CD4-positive, alpha-beta T cell treated with Interleukin-15 for 4 hours (primary cell): ENCODE results near the gene PRKCQ.
"Not testable (repeated sequence)": the region's sequence is repeated elsewhere in the genome, so short reads cannot be mapped to it uniquely, and the experiment has no call there.

ENCODE experiments used
- DNase-seq: peaks from one replicate; pipeline ENCODE4 v3.0.0-alpha.2; 2020; ENCODE audit warnings: low spot score

Gene PRKCQ

GRCh38 chr10:6593241-6593671 lies 13.2 kb upstream of the PRKCQ start:
- peak; percentile 71 for DNase-seq

DNA sequence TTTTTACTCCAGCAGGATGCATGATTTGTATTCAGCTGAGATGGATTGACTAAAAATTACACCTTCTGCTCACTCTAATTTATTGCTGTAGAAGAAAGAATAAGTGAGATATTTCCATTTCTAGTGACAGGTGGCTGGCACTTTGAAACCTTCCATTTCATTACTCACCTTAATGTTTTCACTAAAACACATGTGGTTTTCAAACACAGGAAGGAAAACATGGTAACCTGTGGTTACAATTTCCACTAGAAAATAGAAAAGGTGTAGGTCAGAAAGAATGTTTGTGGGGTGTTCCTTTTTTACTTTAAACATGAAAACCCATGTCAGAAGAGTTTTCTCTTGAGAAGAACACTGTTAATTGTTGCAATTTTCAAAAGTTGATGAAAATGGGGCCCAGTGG lies 12.0 kb upstream of the PRKCQ start:
- DNase-seq: peak; percentile 77

- DNase-seq: no peak
Measured at GRCh38 chr10:6591668-6592067, 11.6 kb upstream of the PRKCQ start.

GRCh38 chr10:6590100-6590499 lies 10.0 kb upstream of the PRKCQ start:
- DNase-seq: no peak

DNA sequence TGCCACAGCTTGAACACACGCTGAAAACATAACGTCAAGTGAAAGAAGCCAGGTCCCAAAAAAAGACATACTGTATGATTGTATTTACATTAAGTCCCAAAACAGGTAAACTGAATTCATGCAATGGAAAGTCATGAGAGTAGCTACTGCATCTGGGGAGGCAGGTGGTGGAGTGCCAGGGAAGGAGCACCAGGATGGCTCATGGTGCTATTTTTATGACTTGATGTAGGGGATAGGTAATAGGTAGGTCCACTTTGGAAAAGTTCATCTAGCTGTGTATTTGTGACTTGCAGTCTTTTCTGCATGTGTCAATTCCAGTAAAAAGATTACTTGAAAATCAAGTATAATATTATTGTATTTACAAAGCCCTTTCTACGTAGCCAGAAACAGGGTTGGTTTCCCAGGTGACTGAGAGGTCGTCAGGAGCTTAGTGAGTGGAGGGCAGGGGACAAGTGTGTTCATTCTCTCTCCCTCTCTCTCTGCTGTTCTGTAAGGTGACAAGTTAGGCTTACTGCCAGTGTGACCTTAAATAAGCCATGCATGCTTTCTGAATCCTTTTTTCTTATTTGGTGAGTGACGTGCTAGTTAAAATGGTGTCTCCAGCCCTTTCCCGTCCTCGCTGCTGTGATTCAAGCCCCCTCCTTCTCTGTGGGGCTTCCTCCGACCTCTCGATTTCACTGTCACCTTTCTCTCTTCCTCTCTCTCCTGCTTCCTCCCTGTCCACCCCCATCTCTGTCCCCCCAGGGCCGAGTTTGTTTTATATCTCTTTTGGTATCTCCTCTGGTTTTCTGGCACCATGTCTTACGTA lies 9.4 kb upstream of the PRKCQ start:
- DNase-seq: no peak

DNA sequence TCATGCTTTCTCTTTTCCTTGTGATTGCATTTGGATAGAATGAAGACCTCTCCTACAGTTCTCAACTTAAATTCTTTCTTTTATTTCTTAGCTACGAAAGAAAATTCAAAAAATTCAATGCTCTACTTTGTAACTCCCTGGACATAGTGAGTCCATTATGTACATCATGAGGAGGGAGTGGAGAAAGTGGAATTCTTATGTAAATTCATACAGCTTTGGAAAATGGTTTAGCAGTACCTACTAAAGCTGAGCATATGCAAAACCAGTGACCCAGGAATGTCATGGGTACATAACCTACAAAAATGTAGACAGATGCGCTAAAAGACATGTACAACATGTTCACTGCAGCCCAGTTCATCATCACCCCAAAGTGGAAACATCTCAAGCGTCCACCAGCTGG lies 8.8 kb upstream of the PRKCQ start:
- no peak for DNase-seq

DNA sequence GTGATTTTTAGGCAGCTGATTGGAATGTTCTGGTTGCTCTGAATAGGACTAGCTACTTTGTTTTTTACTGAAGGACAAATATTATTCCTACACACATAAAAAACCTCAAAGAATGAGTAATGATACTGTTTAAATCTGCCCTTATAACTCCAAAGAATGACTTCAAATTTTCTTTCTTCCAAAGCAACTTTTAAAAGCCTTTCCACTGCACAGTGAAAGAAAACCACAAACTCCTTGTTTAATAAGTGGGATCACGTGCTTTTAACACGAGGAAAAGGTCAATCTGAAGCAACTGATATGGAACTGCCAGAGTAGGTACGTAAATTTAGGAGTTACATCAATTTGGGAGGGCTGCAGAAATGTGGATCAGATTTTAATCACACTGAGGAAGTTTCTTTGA lies 8.0 kb upstream of the PRKCQ start:
- DNase-seq: no peak

DNA sequence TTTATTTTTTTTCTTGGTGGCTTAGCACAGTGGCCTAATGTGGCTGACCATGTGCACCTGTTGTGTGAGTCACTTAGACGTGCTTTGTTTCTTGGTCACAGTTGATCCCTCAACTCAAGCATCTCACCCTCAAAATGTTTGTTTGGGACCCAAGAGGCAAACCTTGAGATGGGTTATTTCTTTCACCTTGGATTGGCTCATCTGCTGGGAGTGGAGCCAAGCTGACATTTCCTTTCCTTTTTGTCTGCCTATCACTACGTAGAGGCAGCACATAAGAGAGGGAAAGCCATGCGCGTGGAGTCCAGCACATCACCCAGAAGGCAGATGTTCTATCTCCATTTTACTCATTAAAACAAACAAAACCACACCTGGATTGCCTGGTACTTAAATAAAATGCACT lies 6.4 kb upstream of the PRKCQ start:
- DNase-seq: peak; percentile 51

GRCh38 chr10:6583447-6583846 lies 3.4 kb upstream of the PRKCQ start:
- DNase-seq: peak; percentile 96

- DNase-seq: not testable (repeated sequence)
Measured at GRCh38 chr10:6582913-6583312, 2.8 kb upstream of the PRKCQ start.

DNA sequence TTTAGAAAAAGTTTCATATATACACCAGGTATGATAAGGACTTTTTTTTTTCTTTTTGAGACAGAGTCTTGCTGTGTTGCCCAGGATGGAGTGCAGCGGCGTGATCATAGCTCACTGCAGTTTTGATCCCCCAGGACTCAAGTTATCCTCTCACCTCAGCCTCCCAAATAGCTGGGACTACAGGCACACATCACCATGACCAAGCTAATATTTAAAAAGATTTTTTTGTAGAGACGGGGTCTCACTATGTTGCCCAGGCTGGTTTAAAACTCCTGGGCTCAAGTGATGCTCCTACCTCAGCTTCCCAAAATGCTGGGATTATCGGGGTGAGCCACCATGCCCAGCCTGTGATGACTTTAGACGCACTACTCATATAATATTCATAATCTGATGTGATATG lies 2.2 kb upstream of the PRKCQ start:
- no peak for DNase-seq

DNA sequence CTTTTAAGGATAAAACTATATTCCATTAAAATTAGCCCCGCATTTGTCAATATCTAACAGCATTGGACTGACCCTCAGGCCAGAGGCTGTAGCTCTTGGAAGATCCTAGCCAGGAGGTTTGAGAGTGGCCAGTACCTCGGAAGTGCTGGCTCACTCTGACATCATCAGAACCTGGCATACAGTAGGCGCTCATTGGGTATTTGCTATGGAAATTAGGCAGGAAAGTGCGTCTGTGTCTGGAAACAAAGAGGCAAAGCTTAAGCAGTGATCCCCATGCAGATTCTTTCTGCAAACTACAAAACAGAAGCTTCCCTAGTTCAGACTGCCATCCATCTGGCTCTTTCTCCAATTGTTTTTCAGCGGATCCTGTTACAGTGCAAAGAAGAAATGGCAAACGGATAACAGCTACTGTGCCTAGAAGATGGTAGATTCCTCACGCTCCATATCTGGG lies 1.7 kb upstream of the PRKCQ start:
- peak; percentile 48 for DNase-seq

DNA sequence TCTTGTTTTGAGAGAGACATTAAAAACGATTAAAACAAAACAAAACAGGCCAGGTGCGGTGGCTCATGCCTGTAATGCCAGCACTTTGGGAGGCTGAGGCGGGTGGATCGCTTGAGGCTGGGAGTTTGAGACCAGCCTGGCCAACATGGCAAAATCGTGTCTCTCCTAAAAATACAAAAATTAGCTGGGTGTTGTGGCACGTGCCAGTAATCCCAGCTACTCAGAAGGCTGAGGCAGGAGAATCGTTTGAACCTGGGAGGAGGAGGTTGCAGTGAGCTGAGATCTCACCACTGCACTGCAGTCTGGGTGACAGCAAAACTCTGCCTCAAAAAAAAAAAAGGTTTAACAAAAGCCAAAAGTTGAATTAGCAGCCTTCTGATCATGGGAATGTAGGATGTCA lies 1.1 kb upstream of the PRKCQ start:
- DNase-seq: not testable (repeated sequence)

- peak; percentile 87 for DNase-seq
Measured at GRCh38 chr10:6580279-6581029, 378 bp upstream of the PRKCQ start.

DNA sequence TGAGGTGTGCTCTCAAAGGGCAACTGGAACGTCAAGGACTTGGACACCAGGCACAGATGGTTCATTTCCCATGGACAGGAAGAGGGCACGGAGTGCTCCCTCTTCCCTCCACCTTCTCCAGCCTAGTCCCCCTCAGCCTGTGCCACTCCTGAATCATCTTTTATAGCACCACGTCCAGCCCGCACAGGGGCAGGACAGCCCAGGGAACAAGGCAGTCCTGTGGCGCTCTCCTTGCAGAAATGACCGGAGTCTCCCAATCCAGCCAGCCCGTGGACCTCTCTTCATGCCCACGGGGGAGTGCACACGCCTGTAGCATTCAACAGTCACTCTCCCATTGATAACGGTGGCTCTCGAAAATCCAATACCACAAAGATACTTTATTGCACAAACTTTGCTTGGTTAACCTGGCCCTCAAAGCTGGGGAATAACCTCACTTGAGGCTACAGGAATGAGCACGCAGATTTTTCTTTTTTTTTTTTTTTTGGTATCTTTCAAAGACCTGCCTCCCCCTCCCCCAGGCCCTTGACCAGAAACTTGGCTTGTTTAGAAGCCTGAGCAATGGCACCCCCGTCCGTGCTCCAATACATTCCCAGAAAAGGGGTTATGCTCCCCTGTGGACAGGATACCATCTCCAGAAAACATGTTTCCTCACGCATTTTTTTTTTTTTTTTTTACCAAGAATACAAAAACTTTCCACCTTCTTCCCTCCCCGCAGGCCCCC lies 733 bp downstream of the PRKCQ start:
- DNase-seq: peak; percentile 47

DNA sequence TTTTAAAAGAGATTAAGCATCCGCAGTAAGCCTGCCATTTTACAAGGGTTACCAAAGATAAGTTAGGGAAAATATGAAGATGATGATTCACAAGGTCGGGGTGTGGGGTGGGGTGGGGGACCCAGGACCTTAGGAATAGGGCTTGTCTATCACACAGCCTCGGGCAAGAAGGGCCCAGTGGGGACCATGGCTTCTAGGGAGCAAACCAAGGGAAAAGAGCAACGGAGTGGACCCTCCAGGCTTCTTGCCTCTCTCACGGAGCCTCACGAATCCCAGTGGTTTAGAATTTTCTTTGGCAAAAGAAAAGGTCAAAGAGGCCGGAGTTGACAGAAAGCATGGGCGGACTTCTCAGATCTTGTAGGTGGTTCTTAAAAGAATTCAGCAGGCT lies 1.3 kb downstream of the PRKCQ start:
- no peak for DNase-seq

DNA sequence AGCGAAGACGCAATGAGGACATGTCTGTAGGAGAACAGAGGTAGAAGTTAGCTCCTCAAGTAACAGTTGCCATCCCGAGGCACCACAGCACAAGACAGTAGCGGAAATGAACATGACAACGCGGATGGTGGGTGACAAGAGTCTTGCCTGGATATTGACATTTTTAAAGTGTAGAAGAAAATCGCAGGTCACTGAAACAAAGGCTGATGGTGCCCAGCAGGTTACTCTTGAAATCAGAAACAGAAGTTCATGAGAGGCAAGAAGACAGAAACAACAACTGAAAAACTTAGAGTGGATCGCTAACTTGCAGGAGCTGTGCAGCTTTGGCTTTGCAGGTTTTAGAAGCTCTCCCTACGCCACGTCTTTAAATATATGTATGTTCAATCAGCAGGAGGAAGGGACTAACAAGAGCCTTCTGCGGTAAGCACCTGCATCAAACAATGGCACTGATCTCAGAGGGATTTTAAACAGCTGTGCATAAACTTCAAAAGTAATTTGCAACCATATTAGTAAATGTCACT lies 1.8 kb downstream of the PRKCQ start:
- DNase-seq: peak; percentile 60

GRCh38 chr10:6576326-6576725 lies 3.8 kb downstream of the PRKCQ start:
- DNase-seq: no peak

- no peak for DNase-seq
Measured at GRCh38 chr10:6574664-6575176, 5.4 kb downstream of the PRKCQ start.

DNA sequence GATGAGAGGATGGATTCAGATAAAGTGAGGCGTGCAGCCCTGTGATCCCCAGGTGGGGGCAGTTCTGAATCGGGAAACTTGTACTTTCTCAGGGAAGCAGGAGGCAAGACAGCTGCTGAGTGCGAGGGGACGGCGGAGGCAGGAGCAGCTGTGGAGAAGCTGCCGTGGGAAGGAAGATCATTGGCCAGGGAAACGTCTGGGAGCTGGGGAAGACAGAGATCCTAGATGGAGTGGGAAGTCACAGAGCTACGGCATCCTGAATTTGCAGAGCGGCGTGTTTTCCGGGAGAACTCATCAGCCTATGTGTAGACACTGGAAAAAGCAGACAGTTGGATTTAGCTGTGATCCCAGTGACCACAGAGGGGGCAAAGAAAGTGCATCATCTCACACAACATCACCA lies 9.2 kb downstream of the PRKCQ start:
- DNase-seq: no peak

DNA sequence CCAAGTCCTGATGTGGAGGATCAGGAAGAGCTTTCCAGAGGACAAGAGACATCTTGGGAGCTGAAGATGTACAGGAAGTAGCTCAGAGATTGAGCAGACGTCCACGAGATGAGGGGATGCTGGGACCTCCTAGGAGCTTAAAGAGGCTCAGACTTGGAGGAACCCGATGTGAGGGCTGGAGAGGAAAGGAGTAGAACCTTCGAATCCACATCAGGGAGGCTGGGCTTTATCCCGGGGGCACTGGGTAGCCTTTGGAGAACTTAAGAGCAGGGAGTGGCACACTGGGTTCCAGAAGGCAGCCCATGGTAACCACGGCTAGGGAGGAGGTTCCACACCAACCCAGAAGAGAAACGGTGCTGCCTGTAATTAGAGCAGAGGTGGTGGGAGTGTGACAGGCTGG lies 10.8 kb downstream of the PRKCQ start:
- no peak for DNase-seq

DNA sequence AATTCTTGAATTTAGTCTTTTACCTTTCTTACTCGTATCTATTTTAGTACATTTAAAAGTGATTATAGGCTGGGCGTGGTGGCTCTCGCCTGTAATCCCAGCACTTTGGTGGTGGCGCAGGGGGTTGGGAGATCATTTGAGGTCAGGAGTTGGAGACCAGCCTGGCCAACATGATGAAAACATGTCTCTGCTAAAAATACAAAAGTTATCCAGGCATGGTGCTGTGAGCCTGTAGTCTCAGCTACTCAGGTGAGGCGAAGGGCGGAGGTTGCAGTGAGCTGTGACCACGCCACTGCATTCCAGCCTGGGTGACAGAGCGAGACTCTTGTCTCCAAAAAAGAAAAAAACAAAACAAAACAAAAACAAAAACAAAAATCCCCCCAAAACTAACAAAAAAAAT lies 12.2 kb downstream of the PRKCQ start:
- no peak for DNase-seq
